Measurements from ENCODE around the gene MAP4K2. TPM values are rescaled to one million over a fixed set of nuclear protein-coding genes. Genes with fewer than 3 reads are reported as not detected.

The MAP4K2 gene
- total RNA-seq, 1 experiment from 2014 or later: 24.7 TPM

DNA sequence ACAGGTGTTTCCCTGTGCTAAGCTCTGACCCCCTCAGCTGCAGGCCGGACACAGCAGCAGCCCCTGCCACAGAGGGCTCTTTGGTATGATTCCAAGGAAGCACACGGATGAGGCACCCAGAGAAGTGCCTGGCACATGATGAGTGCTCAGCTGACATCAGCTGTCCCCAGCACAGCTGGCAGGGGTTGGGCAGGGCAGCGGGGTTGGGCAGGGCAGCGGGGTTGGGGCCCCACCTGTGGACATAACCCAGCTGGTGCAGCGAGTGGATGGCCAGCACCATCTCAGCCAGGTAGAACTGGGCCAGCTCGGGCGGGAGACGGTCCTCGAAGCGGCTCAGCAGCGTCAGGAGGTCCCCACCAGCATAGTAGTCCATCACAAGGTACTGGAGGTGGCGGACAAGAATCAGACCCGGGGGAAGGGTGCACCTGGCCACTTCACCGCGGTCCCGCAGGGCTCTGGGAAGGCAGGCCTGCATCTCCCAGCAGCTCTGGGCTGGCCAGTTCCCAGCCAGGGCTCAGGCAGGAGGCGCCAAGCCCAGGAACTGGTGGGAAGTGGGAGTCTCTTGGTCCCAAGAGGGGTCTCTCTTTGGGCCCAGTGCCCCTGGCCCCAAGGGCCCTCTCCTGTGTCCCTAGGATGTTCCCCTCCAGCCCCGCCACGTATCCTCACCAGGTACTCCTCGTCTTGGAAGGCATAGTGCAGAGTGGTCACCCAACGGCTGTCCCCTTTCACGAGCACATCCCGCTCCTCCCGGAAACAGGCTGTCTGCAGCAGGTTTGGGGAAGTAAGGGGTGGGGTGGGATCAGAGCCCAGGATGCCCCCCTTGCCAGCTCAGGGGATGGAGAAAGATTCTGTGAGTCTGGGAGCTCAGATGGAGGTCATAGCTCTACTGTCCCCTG lies 37.1 kb upstream of the MAP4K2 start:
- in situ Hi-C loops (cut with HindIII; ENCODE audit: low sequenced_read_pairs): no loop called here
- DNase-seq (ENCODE audit: low spot score): no peak

DNA sequence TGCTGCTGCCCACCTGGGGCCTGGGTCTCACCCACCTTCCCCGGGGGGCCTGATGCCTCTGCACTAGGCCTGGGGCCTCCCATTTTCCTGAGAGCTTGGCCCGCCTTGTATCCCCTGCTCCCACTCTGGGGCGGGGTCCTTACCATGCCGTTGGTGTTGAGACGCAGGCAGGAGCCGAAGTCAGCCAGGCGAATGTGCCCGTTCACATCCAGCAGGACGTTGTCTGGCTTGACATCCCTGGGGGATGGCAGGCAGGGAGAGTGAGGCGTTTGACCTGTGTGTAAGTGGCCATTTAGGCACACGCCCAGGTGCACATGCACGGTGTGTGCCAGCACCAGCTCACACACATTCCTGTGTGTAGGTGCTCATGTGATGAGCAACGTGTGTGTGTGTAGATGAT lies 36.3 kb upstream of the MAP4K2 start:
- no peak for DNase-seq (ENCODE audit: low spot score)
- in situ Hi-C loops (cut with HindIII; ENCODE audit: low sequenced_read_pairs): no loop called here

DNA sequence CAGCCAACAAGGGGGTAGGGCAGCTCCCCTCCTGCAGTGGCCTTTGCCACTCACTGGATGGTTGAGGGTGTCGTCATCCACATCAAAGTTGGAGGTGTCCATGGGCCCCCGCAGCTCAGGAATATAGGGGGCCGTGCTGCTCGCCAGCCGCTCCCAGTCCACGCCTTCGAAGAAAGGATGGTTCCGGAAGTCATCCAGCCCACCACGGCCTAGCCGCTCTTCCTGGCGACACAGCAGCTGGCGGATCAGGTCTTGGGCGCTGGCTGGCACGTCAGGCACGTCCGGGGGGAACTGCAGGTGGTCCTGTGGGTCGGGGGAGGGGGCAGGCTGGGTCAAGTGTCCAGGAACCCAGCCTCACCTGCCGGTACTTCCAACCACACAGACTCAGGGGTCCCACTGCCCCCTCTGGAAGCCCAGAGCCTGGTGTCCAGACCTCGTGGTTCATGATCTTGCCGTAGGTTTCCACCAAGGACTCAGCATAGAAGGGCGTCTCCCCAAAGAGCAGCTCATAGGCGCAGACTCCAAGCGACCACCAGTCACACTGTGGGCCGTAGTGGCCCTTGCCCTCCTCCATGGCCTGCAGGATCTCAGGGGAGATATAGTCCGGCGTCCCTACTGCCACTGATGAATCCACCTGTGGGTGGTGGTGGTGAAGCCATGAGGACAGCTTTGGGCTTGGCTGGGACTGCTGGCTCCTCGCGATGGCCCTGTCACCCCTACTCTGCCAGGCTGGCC lies 35.8 kb upstream of the MAP4K2 start:
- DNase-seq (ENCODE audit: low spot score): no peak
- in situ Hi-C loops (cut with HindIII; ENCODE audit: low sequenced_read_pairs): no loop called here

DNA sequence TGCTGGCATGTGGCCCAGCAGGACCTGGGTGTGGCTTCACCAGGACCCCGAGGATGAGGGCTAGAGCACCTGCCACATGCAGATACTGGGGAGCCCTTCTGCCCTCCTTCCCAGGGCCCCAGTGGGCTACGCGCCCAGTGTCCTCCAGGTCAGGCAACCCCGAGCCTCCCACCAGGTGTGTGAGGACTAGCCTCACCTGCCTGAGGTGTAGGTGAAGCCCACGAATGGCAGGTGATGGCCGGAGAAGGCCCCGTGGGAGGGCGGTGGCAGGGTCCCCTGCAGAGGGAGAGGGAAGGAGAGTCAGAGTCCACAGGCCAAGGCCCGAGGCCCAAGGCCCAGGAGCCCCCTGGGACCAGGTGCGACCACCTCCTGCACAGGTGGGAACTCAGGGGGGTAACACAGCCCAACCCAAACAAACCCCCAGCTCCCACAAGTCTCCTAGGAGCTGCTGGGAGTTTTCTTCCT lies 34.9 kb upstream of the MAP4K2 start:
- in situ Hi-C loops (cut with HindIII; ENCODE audit: low sequenced_read_pairs): no loop called here

DNA sequence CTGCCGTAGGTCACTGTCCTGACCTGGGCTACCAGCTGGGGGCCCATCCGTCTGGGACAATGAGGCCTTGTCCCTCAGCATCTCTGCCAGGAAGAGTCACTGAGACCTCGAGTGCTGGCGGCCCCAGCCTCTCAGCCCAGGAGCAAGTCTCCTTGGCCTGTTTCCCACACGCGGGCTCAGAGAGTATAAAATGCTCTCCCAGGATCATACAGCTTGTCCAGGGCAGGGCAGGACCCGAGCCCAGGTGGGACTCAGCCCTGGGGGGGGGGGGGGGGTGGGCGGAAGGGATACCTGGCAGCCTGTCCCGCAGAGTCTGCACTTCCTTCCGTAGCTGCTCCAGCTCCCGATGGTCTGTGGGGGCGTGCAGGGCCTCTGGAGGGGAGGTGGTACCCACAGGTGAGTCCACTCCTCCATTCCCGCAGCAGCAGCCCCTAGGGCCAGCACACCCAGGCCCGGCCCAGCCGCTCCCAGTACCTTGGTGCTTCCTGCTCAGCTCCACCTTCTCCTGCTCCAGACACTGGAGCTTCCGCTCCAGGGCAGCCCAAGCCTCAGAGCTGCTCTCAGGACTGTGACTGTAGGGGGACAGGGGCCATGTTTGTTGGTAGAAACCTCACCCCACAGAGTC lies 33.5 kb upstream of the MAP4K2 start:
- no peak for DNase-seq (ENCODE audit: low spot score)
- in situ Hi-C loops (cut with HindIII; ENCODE audit: low sequenced_read_pairs): no loop called here

More for the DNA sequence above, 34.9 kb upstream of the MAP4K2 start:
- no peak for DNase-seq (ENCODE audit: low spot score)

DNA sequence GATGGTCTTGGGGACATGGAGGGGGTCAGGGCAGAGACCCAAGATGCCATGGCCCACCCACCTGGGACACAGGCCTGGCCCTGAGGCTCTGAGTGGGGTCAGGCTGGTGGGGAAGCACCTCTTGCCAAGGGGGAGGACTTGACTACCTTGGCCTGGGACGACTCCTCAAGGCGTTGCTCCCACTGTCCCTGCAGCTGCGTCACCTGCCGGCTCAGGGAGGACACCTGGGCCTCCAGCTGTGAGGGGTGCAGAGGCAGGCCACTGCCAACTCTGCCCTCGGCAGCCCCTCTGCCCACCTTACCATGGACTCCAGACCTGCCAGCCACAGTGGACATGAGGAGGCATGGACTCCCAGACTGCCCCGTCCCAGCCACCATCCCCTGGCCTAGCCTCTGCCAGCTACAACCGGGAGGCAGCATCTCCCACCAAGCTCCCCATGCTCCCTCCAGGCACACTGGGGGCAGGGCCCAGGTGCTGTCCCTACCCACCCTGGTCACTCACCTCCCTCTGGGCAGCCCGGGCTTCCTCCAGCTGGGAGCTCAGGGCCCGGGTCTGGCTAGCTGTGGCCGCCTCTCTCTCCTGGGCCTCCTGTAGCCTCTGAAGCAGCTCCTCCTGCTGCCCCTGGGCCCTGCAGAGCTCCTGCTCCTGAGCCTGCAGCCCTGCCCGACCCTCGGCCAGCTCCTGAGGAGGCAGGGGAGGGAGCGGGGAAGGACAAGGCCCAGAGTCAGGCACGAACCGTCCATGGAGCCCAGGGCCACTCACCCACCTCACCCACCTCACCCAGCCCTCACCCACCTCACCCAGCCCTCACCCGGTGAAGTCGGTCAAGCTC lies 32.8 kb upstream of the MAP4K2 start:
- in situ Hi-C loops (cut with HindIII; ENCODE audit: low sequenced_read_pairs): no loop called here
- DNase-seq (ENCODE audit: low spot score): no peak

DNA sequence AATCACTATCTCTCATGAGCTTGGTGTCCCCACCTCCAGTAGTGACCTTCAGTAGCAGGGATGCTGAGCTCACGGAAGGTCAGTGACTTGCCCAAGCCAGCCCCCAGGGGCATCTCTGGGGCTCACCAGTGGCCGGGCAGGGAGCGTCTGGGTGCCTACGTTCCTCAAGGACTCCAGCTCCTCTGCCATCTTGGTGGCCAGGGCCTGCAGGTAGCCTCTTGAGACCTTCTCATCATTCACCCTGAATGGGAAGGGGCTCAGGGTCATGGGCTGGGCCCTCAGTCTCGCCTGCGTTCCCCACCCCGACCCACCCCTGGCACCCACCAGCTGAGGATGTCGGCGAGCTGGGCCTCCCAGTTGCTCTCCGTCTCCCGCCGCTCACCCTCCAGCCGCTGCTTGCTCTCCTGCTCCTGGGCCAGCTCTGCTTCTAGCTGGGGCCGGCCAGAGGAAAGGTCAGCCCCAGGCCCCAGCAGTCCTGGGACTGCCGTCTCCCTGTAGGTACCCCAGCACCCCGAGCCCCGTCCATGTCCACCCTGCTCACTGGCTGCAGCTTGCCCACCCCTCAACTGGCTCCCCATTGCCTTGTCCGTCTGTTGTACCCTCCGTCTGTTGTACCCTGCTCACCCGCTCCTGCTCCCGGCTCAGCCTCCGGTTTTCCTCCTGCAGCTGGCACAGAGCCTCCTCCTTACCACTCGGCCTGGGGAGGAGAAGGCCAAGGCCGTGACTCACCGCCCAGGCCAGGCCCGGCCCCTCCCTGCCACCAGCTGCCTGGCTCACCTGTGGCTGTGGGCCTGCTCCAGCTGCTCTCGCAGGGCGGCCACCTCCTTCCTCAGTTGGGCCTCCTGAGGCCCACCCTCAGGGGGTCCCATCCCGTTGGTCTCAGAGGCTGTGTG lies 32.0 kb upstream of the MAP4K2 start:
- in situ Hi-C loops (cut with HindIII; ENCODE audit: low sequenced_read_pairs): no loop called here
- DNase-seq (ENCODE audit: low spot score): no peak

DNA sequence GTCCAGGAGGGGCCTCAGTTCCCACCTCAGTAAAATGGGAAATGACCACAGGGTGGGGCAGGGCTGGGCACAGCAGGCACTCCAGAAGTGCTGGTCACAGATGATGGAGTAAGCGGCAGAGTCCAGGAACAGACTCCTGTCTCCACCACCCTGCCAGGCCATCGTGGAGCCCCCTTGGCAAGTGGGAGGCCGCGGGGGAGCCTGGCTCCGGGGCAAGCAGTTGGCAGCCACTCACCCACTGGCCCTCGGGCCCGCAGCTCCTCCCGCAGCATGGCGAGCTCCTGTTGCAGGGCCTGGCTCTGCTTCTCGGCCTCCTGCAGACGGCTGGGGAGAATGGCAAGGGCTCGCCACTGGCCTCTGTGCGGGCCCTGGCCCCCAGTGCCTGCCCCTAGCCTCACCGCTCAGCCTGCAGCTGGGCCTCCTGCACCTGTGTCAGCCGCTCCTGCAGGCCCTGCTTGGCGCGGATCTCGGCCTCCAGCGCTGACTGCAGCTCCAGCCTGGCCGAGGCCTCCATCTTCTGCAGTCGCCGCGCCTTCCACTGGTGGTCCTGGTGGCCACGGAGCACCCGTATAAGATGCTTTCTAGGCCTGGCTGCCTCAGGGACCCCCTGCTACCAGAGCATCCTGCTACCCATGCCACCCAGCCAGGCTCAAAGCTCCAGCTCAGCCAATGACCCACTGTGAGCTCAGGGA lies 31.2 kb upstream of the MAP4K2 start:
- no peak for DNase-seq (ENCODE audit: low spot score)
- in situ Hi-C loops (cut with HindIII; ENCODE audit: low sequenced_read_pairs): no loop called here

DNA sequence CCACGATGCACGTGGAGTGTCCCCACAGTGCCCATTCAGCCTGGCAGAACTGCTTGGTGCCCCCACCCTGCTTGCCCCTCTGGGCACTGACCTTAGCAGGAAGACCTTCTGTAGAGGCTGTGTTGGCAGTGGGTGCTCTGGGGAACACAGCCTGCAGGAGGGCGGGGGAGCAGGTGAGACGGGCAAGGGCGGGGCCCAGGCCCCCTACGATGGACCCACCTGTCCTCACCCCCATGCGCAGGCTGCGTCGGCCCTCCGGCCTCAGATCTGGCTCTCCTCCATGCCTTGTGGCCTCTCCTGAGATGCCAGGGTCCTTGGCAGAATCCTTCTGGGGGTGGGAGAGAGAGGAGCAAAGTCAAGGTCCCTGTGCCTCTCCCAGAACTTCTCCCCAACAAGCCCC lies 30.5 kb upstream of the MAP4K2 start:
- DNase-seq (ENCODE audit: low spot score): no peak
- in situ Hi-C loops (cut with HindIII; ENCODE audit: low sequenced_read_pairs): no loop called here

DNA sequence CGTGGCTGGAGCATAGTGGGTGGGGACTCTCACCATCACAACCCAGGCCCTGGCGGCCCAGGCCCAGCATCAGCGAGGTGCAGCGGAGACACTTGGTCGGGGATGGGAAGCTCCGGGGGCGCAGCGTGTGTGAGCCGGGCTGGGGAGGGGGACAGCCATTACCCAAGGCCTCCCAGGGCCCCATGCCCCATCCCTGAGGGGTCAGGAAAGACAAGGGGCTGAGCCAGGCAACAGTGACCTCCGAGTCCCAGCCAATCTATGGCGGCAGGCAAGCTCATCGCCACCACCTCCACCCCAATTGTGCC lies 30.1 kb upstream of the MAP4K2 start:
- DNase-seq (ENCODE audit: low spot score): no peak
- in situ Hi-C loops (cut with HindIII; ENCODE audit: low sequenced_read_pairs): no loop called here

DNA sequence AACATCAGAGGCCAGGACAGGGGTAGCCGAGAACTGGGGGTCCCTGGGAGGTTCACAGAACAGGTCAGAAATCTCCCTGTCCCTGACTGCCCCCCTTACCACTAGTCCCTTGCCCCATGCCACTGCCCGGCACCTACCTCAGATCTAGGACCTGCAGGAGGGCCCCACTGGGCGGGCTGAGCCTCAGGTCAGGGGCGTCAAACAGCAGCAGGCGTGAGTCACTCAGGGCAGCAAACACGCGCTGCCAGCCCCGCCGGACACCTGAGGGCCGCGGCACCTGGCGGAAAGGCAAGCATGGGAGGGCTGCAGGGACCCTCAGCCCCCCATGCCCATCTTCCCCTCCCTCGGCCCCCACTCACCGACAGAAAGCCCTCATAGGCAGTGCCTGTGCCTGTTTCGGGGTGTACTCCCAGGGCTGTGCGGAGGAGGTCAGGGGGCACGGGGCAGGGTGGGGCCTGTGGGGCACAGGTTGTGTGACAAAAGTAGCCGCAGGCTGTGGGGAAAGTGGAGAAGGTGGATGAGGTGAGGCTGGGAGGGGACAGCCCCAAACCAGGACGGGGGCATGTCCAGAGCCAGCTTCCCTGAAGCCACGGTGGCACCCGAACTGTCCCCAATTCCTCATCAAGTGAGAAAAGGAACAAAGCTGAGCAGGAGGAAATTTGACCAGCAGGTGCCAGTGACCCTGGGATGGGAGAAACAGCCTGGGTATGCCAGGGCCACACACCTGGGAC lies 29.6 kb upstream of the MAP4K2 start:
- in situ Hi-C loops (cut with HindIII; ENCODE audit: low sequenced_read_pairs): no loop called here
- DNase-seq (ENCODE audit: low spot score): no peak

DNA sequence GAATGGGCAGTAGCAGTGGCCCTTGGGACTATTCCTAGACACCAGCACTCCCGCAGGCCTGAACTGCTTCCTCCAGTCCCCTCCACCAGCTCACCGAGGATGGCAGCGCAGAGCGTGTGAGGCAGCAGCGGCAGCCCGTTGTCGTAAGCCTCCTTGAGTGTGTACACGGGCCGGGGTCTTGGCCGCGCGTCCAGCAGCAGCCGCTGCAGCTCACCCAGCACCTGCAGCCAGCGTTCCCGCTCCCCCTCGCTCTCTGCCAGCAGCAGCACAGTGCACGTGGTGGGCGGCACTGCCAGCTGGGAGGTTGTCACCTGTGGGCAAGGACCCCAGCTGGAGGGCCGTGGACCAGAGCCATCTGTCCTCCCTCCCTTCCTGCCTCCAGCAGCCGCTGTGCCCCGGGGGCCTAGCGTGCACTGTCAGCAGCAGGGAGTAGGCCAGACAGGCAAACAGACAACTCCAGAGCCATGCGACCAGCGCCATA lies 28.4 kb upstream of the MAP4K2 start:
- in situ Hi-C loops (cut with HindIII; ENCODE audit: low sequenced_read_pairs): no loop called here
- DNase-seq (ENCODE audit: low spot score): no peak

DNA sequence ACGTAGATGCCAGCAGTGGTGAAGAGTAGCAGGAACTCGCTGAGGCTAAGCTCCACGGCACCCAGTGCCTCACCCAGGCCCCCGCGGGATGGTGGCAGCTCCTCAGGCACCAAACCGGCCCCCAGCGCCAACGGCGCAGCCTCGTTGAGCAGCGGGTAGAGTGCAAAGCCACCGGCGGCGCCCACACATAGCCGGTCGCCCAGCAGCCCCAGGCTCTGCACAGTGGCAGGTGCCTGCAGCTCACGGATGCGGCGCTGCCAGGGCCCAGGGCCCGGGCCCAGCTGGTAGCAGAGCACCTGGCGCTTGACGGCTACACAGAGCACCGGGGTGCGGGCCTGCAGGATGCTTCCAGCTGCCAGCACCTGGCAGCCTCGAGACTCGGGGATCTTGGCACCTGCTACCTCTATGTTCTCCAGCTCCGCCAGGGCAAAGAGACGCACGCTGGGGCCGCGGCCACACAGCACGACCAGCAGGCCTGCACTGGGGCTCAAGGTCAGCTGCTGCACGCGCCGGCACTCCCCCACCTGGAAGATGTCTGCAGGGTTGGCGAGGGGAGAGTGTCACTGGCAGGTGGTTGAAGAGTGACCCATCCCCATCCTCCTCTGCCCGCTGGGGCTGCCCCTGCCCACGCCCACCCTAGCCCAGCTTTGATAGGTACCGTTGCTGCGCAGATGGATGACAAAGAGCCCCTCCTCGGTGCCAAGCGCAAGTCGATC lies 26.7 kb upstream of the MAP4K2 start:
- in situ Hi-C loops (cut with HindIII; ENCODE audit: low sequenced_read_pairs): no loop called here
- DNase-seq (ENCODE audit: low spot score): no peak

DNA sequence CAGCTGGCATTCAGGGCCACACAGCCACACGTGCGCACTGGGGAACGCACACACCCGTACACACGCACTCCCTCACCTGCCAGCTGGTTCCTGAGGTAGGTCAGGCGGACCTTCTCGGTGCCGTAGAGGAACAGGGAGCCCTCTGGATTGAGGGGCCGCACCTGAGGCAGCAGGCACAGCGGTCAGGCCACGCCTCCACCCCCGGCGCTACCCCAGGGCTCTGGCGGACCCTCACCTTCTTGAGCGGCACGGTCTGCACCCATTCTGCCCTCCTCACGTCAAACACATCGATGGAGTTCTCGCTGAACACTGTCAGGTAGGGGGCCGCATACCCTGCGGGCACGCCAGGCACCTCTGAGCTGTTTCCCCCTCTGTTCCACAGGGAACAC lies 24.4 kb upstream of the MAP4K2 start:
- in situ Hi-C loops (cut with HindIII; ENCODE audit: low sequenced_read_pairs): no loop called here
- no peak for DNase-seq (ENCODE audit: low spot score)

DNA sequence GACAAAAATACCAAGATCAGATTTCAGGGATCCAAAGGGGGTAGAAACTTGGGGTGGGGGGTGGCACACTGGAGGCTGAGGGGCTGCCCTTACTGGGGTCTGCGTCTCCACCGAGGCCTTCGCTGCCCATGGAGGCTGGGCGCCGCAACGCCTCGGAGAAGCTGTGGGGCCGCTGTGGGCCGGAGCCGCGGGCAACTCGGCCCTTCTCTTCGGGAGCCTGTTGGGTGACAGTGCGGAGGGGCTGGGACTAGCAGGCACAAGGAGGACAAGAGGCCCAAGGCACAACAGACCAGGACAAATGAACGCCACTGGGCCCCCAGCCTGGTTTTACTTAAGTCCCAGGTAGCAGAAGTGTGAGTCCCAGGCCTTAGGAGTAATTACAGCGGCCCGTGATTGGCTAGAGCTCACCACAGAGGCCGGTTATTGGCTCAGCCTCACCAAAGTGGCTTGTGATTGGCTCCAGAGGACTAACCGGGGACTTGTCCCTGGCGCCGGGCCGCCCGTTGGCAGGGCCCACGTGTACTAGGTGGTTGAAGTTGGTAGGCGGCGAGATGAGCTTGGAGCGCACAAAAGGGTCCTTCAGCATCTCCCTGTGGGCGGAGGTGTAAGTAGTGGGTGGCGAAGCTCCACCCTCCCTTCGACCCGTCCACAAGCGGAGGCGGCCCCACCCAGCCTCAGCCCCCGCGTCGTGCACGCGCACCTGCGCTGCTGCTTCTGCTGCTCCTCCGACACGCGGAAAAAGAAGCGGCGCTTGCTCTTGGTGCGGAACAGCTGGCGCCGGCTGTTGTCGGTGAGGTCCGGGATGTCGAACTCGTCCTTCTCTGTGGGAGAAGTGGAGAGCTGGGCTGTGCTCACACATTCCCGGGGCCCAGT lies 23.8 kb upstream of the MAP4K2 start:
- in situ Hi-C loops (cut with HindIII; ENCODE audit: low sequenced_read_pairs): no loop called here
- no peak for DNase-seq (ENCODE audit: low spot score)

DNA sequence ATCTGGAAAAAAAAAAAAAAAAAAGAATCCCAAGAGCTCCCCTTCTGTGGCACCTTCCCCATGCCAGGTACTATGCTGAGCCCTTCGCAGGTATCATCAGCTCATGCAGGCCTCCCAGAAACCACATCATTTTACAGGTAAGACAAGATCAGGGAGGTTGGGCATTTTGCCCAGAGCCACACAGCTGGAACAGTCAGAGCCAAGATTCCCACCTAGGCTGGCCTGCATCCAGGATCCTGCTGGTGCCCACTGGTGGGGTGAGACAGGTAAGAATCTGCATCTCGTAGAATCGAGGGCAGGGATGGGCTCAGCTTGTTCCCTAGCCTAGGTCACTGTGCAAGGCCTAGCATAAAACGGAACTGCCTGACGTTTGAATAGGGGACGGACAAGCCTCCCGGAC lies 23.0 kb upstream of the MAP4K2 start:
- in situ Hi-C loops (cut with HindIII; ENCODE audit: low sequenced_read_pairs): no loop called here
- DNase-seq (ENCODE audit: low spot score): no peak
